ENCODE results near the gene DMD. TPM values are rescaled to one million over a fixed set of nuclear protein-coding genes. Genes with fewer than 3 reads are reported as not detected.

Gene DMD
- total and polyA plus RNA-seq, 5 experiments from 2014 or later = 0.26 to 0.91 TPM; not detected in 3

DNA sequence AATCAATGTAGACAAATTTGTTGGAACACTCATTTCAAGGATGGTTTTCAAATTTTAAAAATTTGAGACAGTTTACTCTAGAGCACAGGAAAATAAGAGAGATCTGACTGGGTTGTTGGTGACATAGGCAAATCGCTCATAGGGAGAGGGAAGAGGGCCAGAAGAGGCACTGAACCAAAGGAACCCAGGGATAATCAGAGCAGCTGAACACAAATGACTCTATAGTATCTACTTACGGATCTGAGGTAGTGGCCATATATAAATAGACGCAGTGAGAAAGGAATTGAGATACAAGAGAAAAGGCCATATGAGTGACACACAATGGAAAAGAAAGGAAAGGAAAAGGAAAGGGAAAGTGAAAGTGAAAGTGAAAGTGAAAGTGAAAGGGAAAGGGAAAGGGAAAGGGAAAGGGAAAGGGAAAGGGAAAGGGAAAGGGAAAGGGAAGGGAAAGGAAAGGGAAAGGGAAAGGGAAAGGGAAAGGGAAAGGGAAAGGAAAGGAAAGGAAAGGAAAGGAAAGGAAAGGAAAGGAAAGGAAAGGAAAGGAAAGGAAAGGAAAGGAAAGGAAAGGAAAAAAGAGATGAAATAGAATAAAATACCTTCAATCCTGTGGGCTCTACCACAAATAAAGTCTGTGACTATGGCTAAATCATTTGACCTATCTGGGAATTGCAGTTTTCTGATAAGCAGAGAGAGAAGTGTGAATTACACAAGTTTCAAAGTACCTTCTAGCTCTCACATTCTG lies 759.2 kb downstream of the DMD start:
- H3K27ac Mint-ChIP-seq = peak overlapping the region in 1 of 10 donors; percentile 33
- H3K27me3 Mint-ChIP-seq = no peaks in the 10 kb centered on the region
- no peak for ATAC-seq
- peak overlapping the region in 1 of 10 donors; percentile 29 for H3K4me3 Mint-ChIP-seq
- no peaks in the 10 kb centered on the region for H3K36me3 Mint-ChIP-seq
- no peaks in the 10 kb centered on the region for H3K9me3 Mint-ChIP-seq
- DNase-seq = no peak
- POLR2A ChIA-PET = no interaction called here
- peaks cover 2 to 14% (median 8%) of the 10 kb centered on the region in 4 donors for H3K4me1 Mint-ChIP-seq

- H3K27me3 Mint-ChIP-seq = no peaks in the 10 kb centered on the region
- H3K9me3 Mint-ChIP-seq = no peaks in the 10 kb centered on the region
- peaks cover 4 to 31% (median 17%) of the 10 kb centered on the region in 4 donors for H3K4me1 Mint-ChIP-seq
- H3K36me3 Mint-ChIP-seq = no peaks in the 10 kb centered on the region
- ATAC-seq (no peak), DNase-seq (no peak)
- peak overlapping the region in 7 of 10 donors; percentile 17 to 84 (median 79) for H3K27ac Mint-ChIP-seq
- peak overlapping the region in 8 of 10 donors; percentile 8 to 70 (median 50) for H3K4me3 Mint-ChIP-seq
- POLR2A ChIA-PET = no interaction called here
Observed at GRCh38 chrX:32448945-32449344, 762.4 kb downstream of the DMD start.

- DNase-seq = peak in 3 of 10 donors; percentile 1 to 24 (median 20)
- H3K36me3 Mint-ChIP-seq = no peaks in the 10 kb centered on the region
- no peaks in the 10 kb centered on the region for H3K9me3 Mint-ChIP-seq
- H3K27ac Mint-ChIP-seq = peak overlapping the region in 6 of 10 donors; percentile 29 to 84 (median 50)
- peak overlapping the region in 8 of 10 donors; percentile 11 to 70 (median 42) for H3K4me3 Mint-ChIP-seq
- ATAC-seq = peak; percentile 25 to 49
- POLR2A ChIA-PET = no interaction called here
- peaks cover 5 to 34% (median 17%) of the 10 kb centered on the region in 4 donors for H3K4me1 Mint-ChIP-seq
- no peaks in the 10 kb centered on the region for H3K27me3 Mint-ChIP-seq
Observed at GRCh38 chrX:32448320-32448719, 763.0 kb downstream of the DMD start.

- POLR2A ChIA-PET = no interaction called here
- no peak overlapping the region for H3K27ac Mint-ChIP-seq
- H3K27me3 Mint-ChIP-seq = no peaks in the 10 kb centered on the region
- H3K9me3 Mint-ChIP-seq = no peaks in the 10 kb centered on the region
- no peaks in the 10 kb centered on the region for H3K36me3 Mint-ChIP-seq
- DNase-seq = no peak
- peaks cover 5 to 34% (median 17%) of the 10 kb centered on the region in 4 donors for H3K4me1 Mint-ChIP-seq
- ATAC-seq = no peak
- no peak overlapping the region for H3K4me3 Mint-ChIP-seq
Observed at GRCh38 chrX:32447640-32448039, 763.7 kb downstream of the DMD start.

DNA sequence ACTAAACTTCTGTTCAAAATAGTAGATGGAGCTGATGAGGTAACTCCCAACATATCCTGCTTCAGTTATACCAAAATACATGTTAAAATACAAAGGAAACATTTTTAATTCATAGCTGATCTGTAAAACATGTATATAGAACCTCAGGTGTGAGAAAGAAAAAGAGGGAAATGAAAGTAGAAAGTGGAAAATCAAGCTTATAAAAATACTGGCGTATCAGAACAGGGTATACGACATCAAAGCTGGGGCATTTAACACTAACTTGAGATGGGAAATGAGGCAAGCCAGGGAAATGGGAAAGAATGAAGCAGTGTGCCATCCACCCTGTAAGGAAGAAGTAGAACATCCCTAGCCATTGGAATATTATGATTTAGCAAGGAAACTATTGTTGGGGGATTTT lies 767.5 kb downstream of the DMD start:
- Mint-ChIP-seq H3K27me3 (no peaks in the 10 kb centered on the region), H3K9me3 (no peaks in the 10 kb centered on the region), H3K36me3 (no peaks in the 10 kb centered on the region), H3K4me3 (peak overlapping the region in 1 of 10 donors; percentile 33), H3K27ac (peak overlapping the region in 3 of 10 donors; percentile 56 to 71 (median 62)), H3K4me1 (peaks cover 3 to 28% (median 10%) of the 10 kb centered on the region in 4 donors)
- POLR2A ChIA-PET = no interaction called here
- ATAC-seq (no peak), DNase-seq (no peak)

GRCh38 chrX:32421266-32421665 lies 790.1 kb downstream of the DMD start:
- H3K27me3 Mint-ChIP-seq = no peaks in the 10 kb centered on the region
- no peak for DNase-seq
- no peak overlapping the region for H3K27ac Mint-ChIP-seq
- no peak overlapping the region for H3K4me3 Mint-ChIP-seq
- no peaks in the 10 kb centered on the region for H3K4me1 Mint-ChIP-seq
- H3K36me3 Mint-ChIP-seq = no peaks in the 10 kb centered on the region
- peaks cover 0 to 5% (median 0%) of the 10 kb centered on the region in 9 donors for H3K9me3 Mint-ChIP-seq
- ATAC-seq = no peak
- POLR2A ChIA-PET = no interaction called here

- H3K9me3 Mint-ChIP-seq = peaks cover 0 to 7% (median 0%) of the 10 kb centered on the region in 9 donors
- ATAC-seq (no peak), DNase-seq (no peak)
- H3K4me1 Mint-ChIP-seq = no peaks in the 10 kb centered on the region
- no peak overlapping the region for H3K27ac Mint-ChIP-seq
- no peaks in the 10 kb centered on the region for H3K27me3 Mint-ChIP-seq
- no peaks in the 10 kb centered on the region for H3K36me3 Mint-ChIP-seq
- POLR2A ChIA-PET = no interaction called here
- no peak overlapping the region for H3K4me3 Mint-ChIP-seq
Observed at GRCh38 chrX:32408389-32408788, 803.0 kb downstream of the DMD start.

DNA sequence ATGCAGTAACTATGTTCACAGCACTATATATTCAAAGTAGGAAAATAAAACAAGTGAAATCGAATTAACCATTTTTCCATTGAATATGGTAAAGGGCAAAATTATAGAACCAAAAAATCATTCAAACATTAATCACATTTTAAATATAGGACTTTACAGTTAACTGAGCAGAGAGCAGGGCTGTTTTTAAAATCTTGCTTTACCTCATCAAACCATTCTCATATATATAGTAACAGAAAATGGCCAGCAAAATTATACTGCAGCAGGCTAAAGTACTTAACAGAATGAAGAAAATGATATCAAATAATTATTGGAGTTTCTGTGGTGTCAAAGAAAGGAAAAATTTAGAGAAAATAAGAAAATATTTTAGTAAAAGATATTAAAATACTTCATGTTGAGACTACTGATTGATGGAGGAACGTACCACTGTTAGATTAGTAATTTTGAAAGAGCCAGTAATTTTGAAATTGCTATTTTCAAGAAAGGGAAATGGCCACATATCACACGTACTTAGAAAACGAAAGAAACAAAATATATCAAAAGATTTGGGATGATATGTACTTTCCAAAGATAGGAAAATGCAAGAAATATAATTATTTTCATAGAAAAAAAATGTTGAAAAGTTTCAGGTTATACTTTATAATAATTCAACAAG lies 813.7 kb downstream of the DMD start:
- no peaks in the 10 kb centered on the region for H3K27me3 Mint-ChIP-seq
- no peak overlapping the region for H3K4me3 Mint-ChIP-seq
- no peak overlapping the region for H3K27ac Mint-ChIP-seq
- H3K36me3 Mint-ChIP-seq = no peaks in the 10 kb centered on the region
- H3K9me3 Mint-ChIP-seq = peaks cover 0 to 4% (median 0%) of the 10 kb centered on the region in 9 donors
- DNase-seq = no peak
- no peaks in the 10 kb centered on the region for H3K4me1 Mint-ChIP-seq
- ATAC-seq = no peak
- POLR2A ChIA-PET = no interaction called here

- POLR2A ChIA-PET = no interaction called here
- H3K4me1 Mint-ChIP-seq = no peaks in the 10 kb centered on the region
Observed at GRCh38 chrX:32395878-32396277, 815.5 kb downstream of the DMD start.

GRCh38 chrX:32392655-32393054 lies 818.7 kb downstream of the DMD start:
- DNase-seq (no peak), ATAC-seq (no peak)
- POLR2A ChIA-PET = no interaction called here
- no peaks in the 10 kb centered on the region for H3K27me3 Mint-ChIP-seq
- peaks cover 0 to 3% (median 0%) of the 10 kb centered on the region in 9 donors for H3K9me3 Mint-ChIP-seq
- H3K4me3 Mint-ChIP-seq = no peak overlapping the region
- H3K27ac Mint-ChIP-seq = no peak overlapping the region
- H3K36me3 Mint-ChIP-seq = no peaks in the 10 kb centered on the region
- no peaks in the 10 kb centered on the region for H3K4me1 Mint-ChIP-seq

More at GRCh38 chrX:32395878-32396277, 815.5 kb downstream of the DMD start:
- no peaks in the 10 kb centered on the region for H3K27me3 Mint-ChIP-seq
- no peak for DNase-seq
- no peaks in the 10 kb centered on the region for H3K36me3 Mint-ChIP-seq
- H3K9me3 Mint-ChIP-seq = peaks cover 0 to 4% (median 0%) of the 10 kb centered on the region in 9 donors
- ATAC-seq = no peak
- H3K27ac Mint-ChIP-seq = no peak overlapping the region
- no peak overlapping the region for H3K4me3 Mint-ChIP-seq

DNA sequence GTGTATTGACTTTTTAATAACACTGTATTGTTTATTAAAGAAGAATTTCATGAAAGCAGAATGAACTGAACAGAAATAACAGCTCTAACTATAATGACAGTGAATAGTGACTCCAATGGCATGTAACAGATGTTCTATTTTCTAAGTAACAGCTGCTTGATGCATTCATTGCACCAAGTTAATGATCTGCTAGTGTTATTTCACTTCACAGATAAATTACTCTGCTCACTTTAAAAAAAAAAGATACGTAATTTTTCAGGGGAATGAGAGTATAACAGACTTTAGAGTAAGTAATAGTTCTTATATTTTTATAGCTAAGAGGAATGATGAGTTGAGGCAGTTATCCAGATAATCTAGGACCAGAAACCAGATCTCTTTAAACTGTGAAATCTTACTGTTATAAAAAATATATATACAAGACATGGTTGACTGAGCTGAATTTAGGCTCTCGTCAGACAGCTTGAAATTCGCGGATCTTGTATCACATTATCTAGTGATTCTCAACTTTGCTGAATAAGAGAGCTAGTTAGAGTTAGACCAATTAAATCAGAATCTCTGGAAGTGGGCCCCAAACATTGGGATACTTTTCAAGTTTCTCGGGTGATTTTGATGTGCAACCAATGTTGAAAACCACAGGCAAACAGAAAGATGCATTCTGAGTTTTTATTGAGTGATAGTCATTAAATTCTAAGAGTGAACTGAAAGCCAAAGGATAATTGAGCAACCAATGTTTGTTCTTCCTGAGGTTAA lies 840.7 kb downstream of the DMD start:
- POLR2A ChIA-PET = no interaction called here
- no peaks in the 10 kb centered on the region for H3K4me1 Mint-ChIP-seq
- DNase-seq = no peak
- no peaks in the 10 kb centered on the region for H3K36me3 Mint-ChIP-seq
- no peak for ATAC-seq
- no peaks in the 10 kb centered on the region for H3K27me3 Mint-ChIP-seq
- no peak overlapping the region for H3K27ac Mint-ChIP-seq
- H3K4me3 Mint-ChIP-seq = no peak overlapping the region
- peaks cover 0 to 2% (median 0%) of the 10 kb centered on the region in 9 donors for H3K9me3 Mint-ChIP-seq

DNA sequence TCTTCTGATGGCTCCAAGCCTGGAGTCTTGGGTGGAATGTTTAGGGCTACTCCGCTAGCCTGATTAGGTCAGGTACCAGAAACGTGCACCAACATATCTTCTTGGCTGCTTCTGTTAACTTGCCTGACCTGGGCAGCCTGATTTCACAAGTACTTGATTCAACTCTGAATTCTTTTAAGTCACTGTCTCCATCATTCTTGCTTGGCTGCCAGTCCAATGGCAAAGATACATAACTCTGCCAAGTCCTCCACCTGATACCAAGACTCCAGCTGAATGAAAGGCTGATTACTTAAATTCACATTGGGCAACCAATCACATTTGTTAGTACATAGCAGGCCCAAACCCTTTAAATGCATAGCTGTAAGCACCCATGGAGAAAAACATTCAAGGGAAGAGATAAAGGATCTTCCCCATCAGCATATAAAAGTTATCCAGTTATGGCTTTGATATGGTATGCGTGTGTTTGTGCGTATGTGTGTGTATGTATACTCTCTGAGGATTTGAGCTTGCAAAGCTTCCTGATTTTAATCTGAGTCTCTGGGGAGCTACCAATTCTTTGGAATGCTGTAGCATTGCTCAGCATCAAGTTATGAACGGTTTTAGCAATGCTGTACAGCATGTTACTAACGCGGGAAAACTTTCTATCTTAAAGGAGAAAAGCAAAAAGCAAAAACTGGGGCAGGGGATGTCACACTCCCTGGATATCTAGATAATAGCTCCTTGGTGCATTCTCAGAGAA lies 917.2 kb downstream of the DMD start:
- peaks cover 0 to 2% (median 0%) of the 10 kb centered on the region in 4 donors for H3K4me1 Mint-ChIP-seq
- H3K9me3 Mint-ChIP-seq = peaks cover 0 to 10% (median 2%) of the 10 kb centered on the region in 9 donors
- POLR2A ChIA-PET = no interaction called here
- no peaks in the 10 kb centered on the region for H3K27me3 Mint-ChIP-seq
- no peak overlapping the region for H3K4me3 Mint-ChIP-seq
- DNase-seq (no peak), ATAC-seq (no peak)
- H3K36me3 Mint-ChIP-seq = no peaks in the 10 kb centered on the region
- H3K27ac Mint-ChIP-seq = no peak overlapping the region

Measured in naive thymus-derived CD8-positive, alpha-beta T cell (primary cell).